Measurements from ENCODE around the gene HOXC10.
A peak's percentile ranks its signal among the peaks of the same experiment; 100 is the strongest.

Gene HOXC10

GRCh38 chr12:54017027-54017788 is 32.3 kb downstream of the HOXC10 start:
- peak; percentile 72 for DNase-seq

GRCh38 chr12:54017878-54018467 is 33.0 kb downstream of the HOXC10 start:
- DNase-seq, result peak; percentile 99

- DNase-seq, result peak; percentile 91
Measured at GRCh38 chr12:54018468-54018984, 33.6 kb downstream of the HOXC10 start.

- peak; percentile 88 for DNase-seq
Measured at GRCh38 chr12:54019091-54019811, 34.3 kb downstream of the HOXC10 start.

- DNase-seq, result peak; percentile 81
Measured at GRCh38 chr12:54019924-54020590, 35.1 kb downstream of the HOXC10 start.

- DNase-seq, result no peak
Measured at GRCh38 chr12:54020591-54021405, 35.9 kb downstream of the HOXC10 start.

- DNase-seq, result peak; percentile 61
Measured at GRCh38 chr12:54021432-54022013, 36.6 kb downstream of the HOXC10 start.

GRCh38 chr12:54022960-54023884 is 38.3 kb downstream of the HOXC10 start:
- DNase-seq, result no peak

GRCh38 chr12:54024127-54024526 is 39.2 kb downstream of the HOXC10 start:
- DNase-seq, result peak; percentile 60

- no peak for DNase-seq
Measured at GRCh38 chr12:54024581-54025305, 39.8 kb downstream of the HOXC10 start.

GRCh38 chr12:54025499-54026405 is 40.8 kb downstream of the HOXC10 start:
- DNase-seq, result no peak

GRCh38 chr12:54026640-54027441 is 41.9 kb downstream of the HOXC10 start:
- no peak for DNase-seq

- DNase-seq, result no peak
Measured at GRCh38 chr12:54027442-54027786, 42.5 kb downstream of the HOXC10 start.

- peak; percentile 83 for DNase-seq
Measured at GRCh38 chr12:54028314-54029201, 43.6 kb downstream of the HOXC10 start, which contains the start of gene HOXC6. Gene HOXC6 (plus strand): TSS chr12:54028440. CDS start chr12:54028522, 82 bp downstream.

- no peak for DNase-seq
Measured at GRCh38 chr12:54029529-54030441, 44.8 kb downstream of the HOXC10 start.

- DNase-seq, result no peak
Measured at GRCh38 chr12:54030442-54030801, 45.5 kb downstream of the HOXC10 start.
